Measurements from ENCODE around the gene CRADD. TPM values are rescaled to one million over a fixed set of nuclear protein-coding genes. Genes with fewer than 3 reads are reported as not detected.

Gene CRADD
- total RNA-seq, 2 donors from 2014 or later: 7.7 to 9.1 TPM

DNA sequence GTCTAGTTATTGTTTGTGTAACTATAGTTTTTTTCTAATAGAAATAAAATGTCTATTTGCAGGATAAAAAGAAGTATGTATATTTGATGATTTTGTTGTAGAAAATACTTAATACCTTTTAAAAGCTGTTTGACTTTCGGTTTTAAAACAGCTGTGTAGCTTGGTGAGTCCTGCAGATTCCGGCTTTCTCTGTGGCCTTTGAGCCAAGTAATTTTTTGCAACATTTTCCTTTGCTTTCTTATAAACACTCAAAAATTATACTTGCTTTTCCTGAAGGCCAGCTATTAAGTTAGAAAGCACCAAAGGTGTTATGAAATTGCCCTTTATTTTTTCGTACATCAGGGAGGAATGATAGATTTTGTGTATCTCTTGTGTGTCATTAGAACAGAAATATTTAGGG lies 63.6 kb downstream of the CRADD start:
- 75 to 77% methylated on average over 2 to 3 of the region's 3 CpGs for WGBS, 2 experiments (ENCODE audit: insufficient coverage in 1 of 2, insufficient read length in 1 of 2)
- no peaks in the 10 kb centered on the region for H3K27me3 Mint-ChIP-seq (ENCODE audit: insufficient read depth)
- no peaks in the 10 kb centered on the region for H3K36me3 ChIP-seq (ENCODE audit: control insufficient read depth, insufficient read depth, low read length)
- no peaks in the 10 kb centered on the region for H3K27me3 ChIP-seq (ENCODE audit: control insufficient read depth, insufficient read depth, low read length, poor library complexity, severe bottlenecking)
- H3K9ac ChIP-seq (ENCODE audit: extremely low read depth, low read length, poor library complexity, severe bottlenecking): no peak overlapping the region
- H3K9me3 ChIP-seq (ENCODE audit: control insufficient read depth, low read length): no peaks in the 10 kb centered on the region
- H3K4me1 ChIP-seq (ENCODE audit: control insufficient read depth, insufficient read depth, low read length): peaks cover 17% of the 10 kb centered on the region
- TF ChIP-seq, protein P1, sequence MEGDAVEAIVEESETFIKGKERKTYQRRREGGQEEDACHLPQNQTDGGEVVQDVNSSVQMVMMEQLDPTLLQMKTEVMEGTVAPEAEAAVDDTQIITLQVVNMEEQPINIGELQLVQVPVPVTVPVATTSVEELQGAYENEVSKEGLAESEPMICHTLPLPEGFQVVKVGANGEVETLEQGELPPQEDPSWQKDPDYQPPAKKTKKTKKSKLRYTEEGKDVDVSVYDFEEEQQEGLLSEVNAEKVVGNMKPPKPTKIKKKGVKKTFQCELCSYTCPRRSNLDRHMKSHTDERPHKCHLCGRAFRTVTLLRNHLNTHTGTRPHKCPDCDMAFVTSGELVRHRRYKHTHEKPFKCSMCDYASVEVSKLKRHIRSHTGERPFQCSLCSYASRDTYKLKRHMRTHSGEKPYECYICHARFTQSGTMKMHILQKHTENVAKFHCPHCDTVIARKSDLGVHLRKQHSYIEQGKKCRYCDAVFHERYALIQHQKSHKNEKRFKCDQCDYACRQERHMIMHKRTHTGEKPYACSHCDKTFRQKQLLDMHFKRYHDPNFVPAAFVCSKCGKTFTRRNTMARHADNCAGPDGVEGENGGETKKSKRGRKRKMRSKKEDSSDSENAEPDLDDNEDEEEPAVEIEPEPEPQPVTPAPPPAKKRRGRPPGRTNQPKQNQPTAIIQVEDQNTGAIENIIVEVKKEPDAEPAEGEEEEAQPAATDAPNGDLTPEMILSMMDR (conservative IDR thresholded peaks at IDR 0.05): no peak
- H3K27ac ChIP-seq (ENCODE audit: low read depth, low read length): peak overlapping the region; percentile 96
- peak overlapping the region; percentile 86 for H3K4me3 ChIP-seq (ENCODE audit: low read length)
- DNase-seq: no peak
- peak overlapping the region; percentile 96 for H3K27ac Mint-ChIP-seq
- H3K4me1 Mint-ChIP-seq: peaks cover 32% of the 10 kb centered on the region
- H3K4me3 Mint-ChIP-seq: no peak overlapping the region
- H3K9me3 Mint-ChIP-seq: no peaks in the 10 kb centered on the region
- no peaks in the 10 kb centered on the region for H3K36me3 Mint-ChIP-seq (ENCODE audit: low read depth)

DNA sequence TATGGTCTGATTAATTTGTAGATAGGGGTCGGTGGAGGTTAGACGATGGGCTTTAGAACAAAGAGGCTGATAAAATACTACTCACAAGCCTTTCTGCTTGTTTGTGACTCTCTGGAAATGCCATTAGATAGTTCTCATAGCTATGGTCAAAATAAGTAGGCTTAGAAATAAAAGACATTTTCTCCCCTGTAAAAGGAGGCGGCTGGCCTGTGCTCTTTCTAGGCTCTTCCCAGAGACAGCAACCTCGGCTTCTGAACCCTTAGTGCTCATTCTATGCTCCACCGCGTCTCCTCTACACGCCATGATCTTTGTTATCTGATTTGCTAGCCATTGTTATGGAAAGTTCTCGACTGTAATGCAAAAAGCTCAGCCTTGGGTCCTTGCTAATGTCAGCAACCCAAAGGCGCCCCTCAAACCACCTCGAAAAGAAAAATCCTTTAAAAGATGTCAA lies 64.5 kb downstream of the CRADD start:
- H3K27ac ChIP-seq (ENCODE audit: low read depth, low read length): peak overlapping the region; percentile 96
- WGBS, 2 experiments (ENCODE audit: insufficient coverage in 1 of 2, insufficient read length in 1 of 2): 5 to 10% methylated on average over 5 to 10 of the region's 10 CpGs
- peaks cover 32% of the 10 kb centered on the region for H3K4me1 Mint-ChIP-seq
- H3K27ac Mint-ChIP-seq: peak overlapping the region; percentile 96
- TF ChIP-seq, protein P1 (conservative IDR thresholded peaks at IDR 0.05): no peak
- no peaks in the 10 kb centered on the region for H3K27me3 ChIP-seq (ENCODE audit: control insufficient read depth, insufficient read depth, low read length, poor library complexity, severe bottlenecking)
- H3K27me3 Mint-ChIP-seq (ENCODE audit: insufficient read depth): no peaks in the 10 kb centered on the region
- H3K9me3 Mint-ChIP-seq: no peaks in the 10 kb centered on the region
- no peaks in the 10 kb centered on the region for H3K36me3 Mint-ChIP-seq (ENCODE audit: low read depth)
- H3K9me3 ChIP-seq (ENCODE audit: control insufficient read depth, low read length): no peaks in the 10 kb centered on the region
- peak overlapping the region; percentile 65 for H3K4me3 Mint-ChIP-seq
- H3K36me3 ChIP-seq (ENCODE audit: control insufficient read depth, insufficient read depth, low read length): no peaks in the 10 kb centered on the region
- no peak for DNase-seq
- H3K4me1 ChIP-seq (ENCODE audit: control insufficient read depth, insufficient read depth, low read length): peaks cover 17% of the 10 kb centered on the region
- peak overlapping the region; percentile 86 for H3K4me3 ChIP-seq (ENCODE audit: low read length)
- H3K9ac ChIP-seq (ENCODE audit: extremely low read depth, low read length, poor library complexity, severe bottlenecking): peak overlapping the region; percentile 65

DNA sequence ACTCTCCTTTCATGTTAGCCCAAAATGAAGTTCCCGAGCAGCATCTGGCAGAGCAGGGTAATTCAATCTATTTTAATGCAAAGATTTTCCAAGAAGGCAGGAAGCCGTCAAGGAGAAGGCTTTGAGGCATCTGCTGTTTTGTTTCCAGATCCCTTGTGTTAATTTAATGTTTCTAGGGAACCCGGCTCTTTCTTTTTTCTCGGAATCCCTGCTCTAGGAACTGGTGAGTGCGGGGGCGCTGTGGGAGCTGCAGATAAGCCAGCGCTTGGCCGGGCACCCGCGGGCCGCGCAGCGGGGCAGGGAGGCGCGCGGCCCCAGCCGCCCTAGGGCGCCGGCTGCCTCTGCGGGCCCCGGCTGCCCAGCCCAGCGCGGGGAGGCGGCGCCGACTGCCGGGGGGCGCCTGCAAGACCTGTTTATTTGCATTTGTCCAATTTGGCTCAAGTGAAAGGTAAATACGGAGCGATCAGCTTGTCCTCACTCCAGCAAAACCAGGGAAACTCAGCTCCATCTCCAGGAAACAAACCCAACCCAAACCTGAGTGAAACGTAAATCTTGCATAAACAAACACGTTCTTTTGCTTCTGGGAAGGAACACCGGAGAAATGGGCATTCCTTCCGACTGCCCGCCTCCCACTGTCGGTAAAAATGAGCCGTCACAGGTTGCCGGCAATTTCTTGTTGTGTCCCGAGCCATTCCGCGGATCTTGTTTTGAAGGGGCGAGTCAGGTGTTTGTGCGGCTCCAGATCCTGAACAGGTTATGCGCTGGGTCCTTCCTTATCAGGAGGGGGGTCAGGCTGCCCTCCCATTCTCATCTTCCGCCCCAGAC lies 65.1 kb downstream of the CRADD start:
- no peaks in the 10 kb centered on the region for H3K9me3 ChIP-seq (ENCODE audit: control insufficient read depth, low read length)
- peaks cover 32% of the 10 kb centered on the region for H3K4me1 Mint-ChIP-seq
- H3K4me3 ChIP-seq (ENCODE audit: low read length): peak overlapping the region; percentile 86
- peak overlapping the region; percentile 65 for H3K4me3 Mint-ChIP-seq
- peaks cover 17% of the 10 kb centered on the region for H3K4me1 ChIP-seq (ENCODE audit: control insufficient read depth, insufficient read depth, low read length)
- H3K9ac ChIP-seq (ENCODE audit: extremely low read depth, low read length, poor library complexity, severe bottlenecking): peak overlapping the region; percentile 65
- DNase-seq: peak; percentile 90
- peak overlapping the region; percentile 96 for H3K27ac ChIP-seq (ENCODE audit: low read depth, low read length)
- no peaks in the 10 kb centered on the region for H3K9me3 Mint-ChIP-seq
- no peaks in the 10 kb centered on the region for H3K27me3 Mint-ChIP-seq (ENCODE audit: insufficient read depth)
- H3K27ac Mint-ChIP-seq: peak overlapping the region; percentile 96
- WGBS, 2 experiments (ENCODE audit: insufficient coverage in 1 of 2, insufficient read length in 1 of 2): 2% methylated on average over 27 to 45 of the region's 45 CpGs
- TF ChIP-seq, protein P1 (conservative IDR thresholded peaks at IDR 0.05): peak; percentile 52
- no peaks in the 10 kb centered on the region for H3K36me3 ChIP-seq (ENCODE audit: control insufficient read depth, insufficient read depth, low read length)
- H3K36me3 Mint-ChIP-seq (ENCODE audit: low read depth): no peaks in the 10 kb centered on the region
- no peaks in the 10 kb centered on the region for H3K27me3 ChIP-seq (ENCODE audit: control insufficient read depth, insufficient read depth, low read length, poor library complexity, severe bottlenecking)
